Suppressor macrophage treated with lipopolysaccharide for 1 hour (primary cell): Measurements from ENCODE around the gene PILRA.
"Not testable (repeated sequence)": the region's sequence is repeated elsewhere in the genome, so short reads cannot be mapped to it uniquely, and the experiment has no call there.

Source experiments
- DNase-seq, 3 donors: peaks; one replicate each; pipeline ENCODE4 v3.0.0-alpha.2; 2020 to 2022

PILRA gene

GRCh38 chr7:100373261-100373831, at the start of gene PILRA:
Gene PILRA (plus strand): TSS chr7:100373487. CDS start chr7:100373657, 170 bp downstream.
- DNase-seq = peak; percentile 86 to 88 (median 86)

- not testable (repeated sequence) for DNase-seq
Observed at GRCh38 chr7:100324194-100324593, 49.1 kb upstream of the PILRA start.

- DNase-seq = not testable (repeated sequence)
Observed at GRCh38 chr7:100325671-100326070, 47.6 kb upstream of the PILRA start.

- not testable (repeated sequence) for DNase-seq
Observed at GRCh38 chr7:100326914-100327313, 46.4 kb upstream of the PILRA start.

GRCh38 chr7:100335566-100336466, 37.5 kb upstream of the PILRA start:
- peak; percentile 93 to 94 (median 94) for DNase-seq

- DNase-seq = not testable (repeated sequence)
Observed at GRCh38 chr7:100338083-100338696, 35.1 kb upstream of the PILRA start.

GRCh38 chr7:100341286-100341685, 32.0 kb upstream of the PILRA start:
- not testable (repeated sequence) for DNase-seq

- no peak for DNase-seq
Observed at GRCh38 chr7:100342765-100343164, 30.5 kb upstream of the PILRA start.

- DNase-seq = not testable (repeated sequence)
Observed at GRCh38 chr7:100344124-100344559, 29.1 kb upstream of the PILRA start.

GRCh38 chr7:100344560-100345287, 28.6 kb upstream of the PILRA start:
- peak; percentile 55 to 67 (median 55) for DNase-seq

- peak; percentile 40 to 76 (median 66) for DNase-seq
Observed at GRCh38 chr7:100345288-100345672, 28.0 kb upstream of the PILRA start.

GRCh38 chr7:100346921-100347320, 26.4 kb upstream of the PILRA start:
- DNase-seq = no peak

GRCh38 chr7:100348805-100349204, 24.5 kb upstream of the PILRA start:
- DNase-seq = no peak

GRCh38 chr7:100349757-100350156, 23.5 kb upstream of the PILRA start:
- no peak for DNase-seq

GRCh38 chr7:100351657-100352058, 21.6 kb upstream of the PILRA start:
- no peak for DNase-seq

- DNase-seq = not testable (repeated sequence)
Observed at GRCh38 chr7:100352230-100352781, 21.0 kb upstream of the PILRA start.

GRCh38 chr7:100352984-100353684, 20.2 kb upstream of the PILRA start:
- DNase-seq = no peak

GRCh38 chr7:100353685-100354330, 19.5 kb upstream of the PILRA start:
- no peak for DNase-seq

- no peak for DNase-seq
Observed at GRCh38 chr7:100356416-100357068, 16.7 kb upstream of the PILRA start.

- DNase-seq = no peak
Observed at GRCh38 chr7:100357131-100357561, 16.1 kb upstream of the PILRA start.
